ENCODE data around the gene GULP1. TPM values are rescaled to one million over a fixed set of nuclear protein-coding genes. Genes with fewer than 3 reads are reported as not detected.

Gene GULP1
- total and polyA plus RNA-seq, 2 donors (not counting 1 experiment from before 2014, with no cell fraction given) = 43.5 to 82.4 TPM

GRCh38 chr2:188503975-188504374, 212.3 kb downstream of the GULP1 start:
- Histone ChIP-seq H3K27ac (ENCODE audit: insufficient read depth, low read length) (no peak overlapping the region), H3K9ac (ENCODE audit: insufficient read depth, low read length) (no peak overlapping the region), H3K36me3 (ENCODE audit: control insufficient read depth, insufficient read depth, low read length) (no peaks in the 10 kb centered on the region), H3K4me1 (ENCODE audit: control insufficient read depth, extremely low read depth, insufficient read depth, low read length) (no peaks in the 10 kb centered on the region), H3K9me3 (ENCODE audit: control insufficient read depth, insufficient read depth, low read depth, low read length) (no peaks in the 10 kb centered on the region), H3K4me3 (replicated peaks in 1 of 4; ENCODE audit: control extremely low read depth in 1 of 4, insufficient read depth in 1 of 4, low read depth in 3 of 4, low read length in 4 of 4) (no peak overlapping the region), H2AFZ (ENCODE audit: low read length) (no peak overlapping the region), H3K4me2 (ENCODE audit: extremely low read depth, insufficient read depth, low read length) (no peak overlapping the region), H4K20me1 (ENCODE audit: control insufficient read depth, extremely low read depth, insufficient read depth, low read length) (no peaks in the 10 kb centered on the region), H3K79me2 (ENCODE audit: control insufficient read depth, insufficient read depth, low read length) (no peaks in the 10 kb centered on the region), H3K27me3 (ENCODE audit: control insufficient read depth, insufficient read depth, low read length) (no peaks in the 10 kb centered on the region)
- no peak for TF ChIP-seq EZH2 (IDR thresholded peaks at IDR 0.05; ENCODE audit: low read length, missing control alignments)
- no peak for TF ChIP-seq CTCF (conservative IDR thresholded peaks at IDR 0.05 in 1 of 2, IDR thresholded peaks at IDR 0.05 in 1 of 2; ENCODE audit: low read depth in 1 of 2, low read length in 2 of 2)
- DNase-seq (ENCODE audit: low read depth in 2 of 2) = no peak

GRCh38 chr2:188506843-188507242, 215.2 kb downstream of the GULP1 start:
- Histone ChIP-seq H3K4me3 (replicated peaks in 1 of 4; ENCODE audit: control extremely low read depth in 1 of 4, insufficient read depth in 1 of 4, low read depth in 3 of 4, low read length in 4 of 4) (no peak overlapping the region), H3K4me1 (ENCODE audit: control insufficient read depth, extremely low read depth, insufficient read depth, low read length) (no peaks in the 10 kb centered on the region), H2AFZ (ENCODE audit: low read length) (no peak overlapping the region), H3K4me2 (ENCODE audit: extremely low read depth, insufficient read depth, low read length) (no peak overlapping the region), H3K27me3 (ENCODE audit: control insufficient read depth, insufficient read depth, low read length) (no peaks in the 10 kb centered on the region), H3K79me2 (ENCODE audit: control insufficient read depth, insufficient read depth, low read length) (no peaks in the 10 kb centered on the region), H3K9ac (ENCODE audit: insufficient read depth, low read length) (no peak overlapping the region), H3K27ac (ENCODE audit: insufficient read depth, low read length) (no peak overlapping the region), H4K20me1 (ENCODE audit: control insufficient read depth, extremely low read depth, insufficient read depth, low read length) (no peaks in the 10 kb centered on the region), H3K36me3 (ENCODE audit: control insufficient read depth, insufficient read depth, low read length) (no peaks in the 10 kb centered on the region), H3K9me3 (ENCODE audit: control insufficient read depth, insufficient read depth, low read depth, low read length) (no peaks in the 10 kb centered on the region)
- TF ChIP-seq EZH2 (IDR thresholded peaks at IDR 0.05; ENCODE audit: low read length, missing control alignments) (no peak), CTCF (conservative IDR thresholded peaks at IDR 0.05 in 1 of 2, IDR thresholded peaks at IDR 0.05 in 1 of 2; ENCODE audit: low read depth in 1 of 2, low read length in 2 of 2) (no peak)
- peak in 1 of 2 donors; percentile 35 for DNase-seq (ENCODE audit: low read depth in 2 of 2)

- DNase-seq (ENCODE audit: low read depth in 2 of 2) = no peak
- Histone ChIP-seq H3K27me3 (ENCODE audit: control insufficient read depth, insufficient read depth, low read length) (no peaks in the 10 kb centered on the region), H3K9me3 (ENCODE audit: control insufficient read depth, insufficient read depth, low read depth, low read length) (no peaks in the 10 kb centered on the region), H2AFZ (ENCODE audit: low read length) (no peak overlapping the region), H3K4me3 (replicated peaks in 1 of 4; ENCODE audit: control extremely low read depth in 1 of 4, insufficient read depth in 1 of 4, low read depth in 3 of 4, low read length in 4 of 4) (no peak overlapping the region), H3K79me2 (ENCODE audit: control insufficient read depth, insufficient read depth, low read length) (no peaks in the 10 kb centered on the region), H3K36me3 (ENCODE audit: control insufficient read depth, insufficient read depth, low read length) (no peaks in the 10 kb centered on the region), H4K20me1 (ENCODE audit: control insufficient read depth, extremely low read depth, insufficient read depth, low read length) (no peaks in the 10 kb centered on the region), H3K27ac (ENCODE audit: insufficient read depth, low read length) (no peak overlapping the region), H3K4me2 (ENCODE audit: extremely low read depth, insufficient read depth, low read length) (no peak overlapping the region), H3K9ac (ENCODE audit: insufficient read depth, low read length) (no peak overlapping the region), H3K4me1 (ENCODE audit: control insufficient read depth, extremely low read depth, insufficient read depth, low read length) (no peaks in the 10 kb centered on the region)
- TF ChIP-seq CTCF (conservative IDR thresholded peaks at IDR 0.05 in 1 of 2, IDR thresholded peaks at IDR 0.05 in 1 of 2; ENCODE audit: low read depth in 1 of 2, low read length in 2 of 2) = no peak
- no peak for TF ChIP-seq EZH2 (IDR thresholded peaks at IDR 0.05; ENCODE audit: low read length, missing control alignments)
Measured at GRCh38 chr2:188511346-188511745, 219.7 kb downstream of the GULP1 start.
